SU-DHL-6 (cell line): ENCODE data around the gene KPRP.

Experiments
- H2AFZ ChIP-seq: fragments of 200-600 bp; sonication (generic); 2 replicates; pipeline ENCODE4 v1.6.1; 2014; ENCODE audit warnings: low read depth, mild to moderate bottlenecking, moderate library complexity, mixed read lengths, antibody characterized with exemption, low read length; ENCODE audit not compliant: severe bottlenecking
- H3F3A ChIP-seq: fragments of 200-600 bp; shearing (Covaris generic); 2 replicates; pipeline ENCODE4 v1.6.0; 2016; ENCODE audit warnings: antibody characterized with exemption, mild to moderate bottlenecking; ENCODE audit not compliant: insufficient read depth
- H3K27ac ChIP-seq: fragments of 200-600 bp; sonication (generic); 2 replicates; pipeline ENCODE4 v1.5.1; 2016; ENCODE audit warnings: low read depth, mild to moderate bottlenecking, low read length, moderate library complexity, mixed read lengths
- H3K27me3 ChIP-seq: fragments of 200-600 bp; sonication (generic), shearing (Covaris generic); 2 replicates; pipeline ENCODE4 v1.6.0; 2014; ENCODE audit warnings: mild to moderate bottlenecking, low read length
- H3K36me3 ChIP-seq: fragments of 200-600 bp; sonication (generic); 2 replicates; pipeline ENCODE4 v1.6.1; 2014; ENCODE audit warnings: mild to moderate bottlenecking, low read length, mixed read lengths
- H3K4me2 ChIP-seq: fragments of 300-600, 200-600 bp; shearing (Covaris generic), sonication (generic); 2 replicates; pipeline ENCODE4 v1.6.0; 2014; ENCODE audit warnings: low read length, low read depth, mild to moderate bottlenecking; ENCODE audit not compliant: poor library complexity, severe bottlenecking
- H3K4me3 ChIP-seq: fragments of 200-600 bp; sonication (generic); 2 replicates; pipeline ENCODE4 v1.5.1; 2014; ENCODE audit warnings: antibody characterized with exemption, low read length, mild to moderate bottlenecking, mixed read lengths; ENCODE audit not compliant: insufficient read depth, poor library complexity, severe bottlenecking
- H3K79me2 ChIP-seq: fragments of 200-600 bp; sonication (generic); 2 replicates; pipeline ENCODE4 v1.6.1; 2014; ENCODE audit warnings: mild to moderate bottlenecking, low read length, moderate library complexity; ENCODE audit not compliant: insufficient read depth
- H3K9ac ChIP-seq: fragments of 200-600 bp; sonication (generic); 2 replicates; pipeline ENCODE4 v1.7.0; 2014; ENCODE audit warnings: mild to moderate bottlenecking, low read length
- H3K9me2 ChIP-seq: fragments of 200-600 bp; sonication (generic); replicated peaks from 2 replicates; pipeline ENCODE4 v1.6.1; 2014; ENCODE audit warnings: low read length; ENCODE audit not compliant: insufficient read depth
- H3K9me3 ChIP-seq: fragments of 200-600 bp; sonication (generic); 2 replicates; pipeline ENCODE4 v1.6.1; 2014; ENCODE audit warnings: low read length, mixed read lengths; ENCODE audit not compliant: insufficient read depth
- H4K20me1 ChIP-seq: fragments of 200-600 bp; sonication (generic); 2 replicates; pipeline ENCODE4 v1.6.1; 2014; ENCODE audit warnings: low read depth, mild to moderate bottlenecking, antibody characterized with exemption, low read length, moderate library complexity, mixed read lengths
- EZH2phosphoT487 ChIP-seq: fragments of 200-600 bp; sonication (generic), shearing (Covaris generic); conservative IDR thresholded peaks from 2 replicates; pipeline ENCODE4 v1.6.1; 2018; ENCODE audit warnings: mild to moderate bottlenecking, antibody characterized with exemption, low read length, moderate library complexity, mixed read lengths
- TF ChIP-seq, protein P1 (sequence below): fragments of 200-600 bp; sonication (generic); IDR thresholded peaks from one replicate; pipeline ENCODE4 v1.5.1; 2017; ENCODE audit warnings: antibody characterized with exemption, mild to moderate bottlenecking, low read length, moderate library complexity; ENCODE audit not compliant: insufficient read depth, poor library complexity, severe bottlenecking

The KPRP gene

DNA sequence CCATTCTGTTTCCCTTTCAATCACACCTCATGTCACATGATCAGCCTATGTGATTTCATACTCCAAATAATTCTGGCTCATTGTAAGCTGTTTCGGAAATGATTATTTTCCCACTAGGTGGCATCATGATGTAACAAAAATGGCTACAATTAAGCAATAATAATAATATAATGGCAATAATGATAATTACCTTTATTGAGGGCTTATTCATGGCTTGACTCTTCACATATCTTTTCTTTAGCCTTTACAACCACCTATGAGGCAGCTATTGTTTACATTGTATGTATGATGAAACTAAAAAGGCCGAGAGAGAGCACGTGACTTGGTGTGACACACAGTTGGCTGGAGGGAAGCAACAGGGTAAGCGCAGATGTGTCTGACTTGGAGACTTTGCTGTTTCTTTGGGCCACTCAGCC lies 12.5 kb upstream of the KPRP start:
- Histone ChIP-seq H2AFZ (no peak overlapping the region), H4K20me1 (no peaks in the 10 kb centered on the region), H3K36me3 (no peaks in the 10 kb centered on the region), H3F3A (no peaks in the 10 kb centered on the region), H3K27me3 (no peaks in the 10 kb centered on the region), H3K9me2 (no peaks in the 10 kb centered on the region), H3K4me2 (no peak overlapping the region), H3K4me3 (no peak overlapping the region), H3K27ac (no peak overlapping the region), H3K9ac (no peak overlapping the region), H3K79me2 (no peaks in the 10 kb centered on the region), H3K9me3 (no peaks in the 10 kb centered on the region)
- no peak for TF ChIP-seq EZH2phosphoT487
- TF ChIP-seq, protein P1, sequence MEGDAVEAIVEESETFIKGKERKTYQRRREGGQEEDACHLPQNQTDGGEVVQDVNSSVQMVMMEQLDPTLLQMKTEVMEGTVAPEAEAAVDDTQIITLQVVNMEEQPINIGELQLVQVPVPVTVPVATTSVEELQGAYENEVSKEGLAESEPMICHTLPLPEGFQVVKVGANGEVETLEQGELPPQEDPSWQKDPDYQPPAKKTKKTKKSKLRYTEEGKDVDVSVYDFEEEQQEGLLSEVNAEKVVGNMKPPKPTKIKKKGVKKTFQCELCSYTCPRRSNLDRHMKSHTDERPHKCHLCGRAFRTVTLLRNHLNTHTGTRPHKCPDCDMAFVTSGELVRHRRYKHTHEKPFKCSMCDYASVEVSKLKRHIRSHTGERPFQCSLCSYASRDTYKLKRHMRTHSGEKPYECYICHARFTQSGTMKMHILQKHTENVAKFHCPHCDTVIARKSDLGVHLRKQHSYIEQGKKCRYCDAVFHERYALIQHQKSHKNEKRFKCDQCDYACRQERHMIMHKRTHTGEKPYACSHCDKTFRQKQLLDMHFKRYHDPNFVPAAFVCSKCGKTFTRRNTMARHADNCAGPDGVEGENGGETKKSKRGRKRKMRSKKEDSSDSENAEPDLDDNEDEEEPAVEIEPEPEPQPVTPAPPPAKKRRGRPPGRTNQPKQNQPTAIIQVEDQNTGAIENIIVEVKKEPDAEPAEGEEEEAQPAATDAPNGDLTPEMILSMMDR: peak; percentile 18

DNA sequence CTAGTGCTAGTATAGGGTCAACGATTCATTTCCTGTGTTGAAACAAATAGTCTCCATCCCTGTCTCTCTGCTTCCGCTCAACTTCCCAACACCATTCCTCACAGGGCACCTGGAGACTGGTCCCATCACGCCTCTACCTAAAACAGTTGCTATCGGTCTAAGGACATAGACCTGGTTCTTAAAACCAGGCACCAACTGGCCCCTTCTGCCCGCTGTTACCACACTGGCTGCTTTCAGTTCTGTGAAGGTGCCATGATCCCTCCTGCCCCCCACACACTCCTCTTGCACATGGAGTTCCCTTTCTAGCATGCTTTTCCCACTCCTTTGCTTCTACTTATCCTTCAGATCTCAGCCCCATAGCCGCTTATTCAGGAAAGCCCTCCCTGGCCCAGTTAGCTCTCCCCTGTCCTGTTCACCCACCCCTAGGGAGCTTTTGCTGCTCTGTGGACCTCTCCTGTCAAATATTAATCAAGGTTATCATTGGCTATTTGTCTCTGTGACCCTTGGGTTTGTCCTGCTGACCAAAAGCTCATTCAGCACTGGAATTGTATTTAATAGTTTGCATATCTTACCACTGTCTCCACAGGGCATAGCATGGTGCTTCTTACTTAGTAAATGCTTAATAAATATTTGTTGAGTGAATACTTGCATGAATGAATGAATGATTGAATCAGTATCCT lies 11.9 kb upstream of the KPRP start:
- H3K9ac ChIP-seq: no peak overlapping the region
- no peaks in the 10 kb centered on the region for H3K9me2 ChIP-seq
- no peak overlapping the region for H2AFZ ChIP-seq
- no peaks in the 10 kb centered on the region for H3K27me3 ChIP-seq
- H3K79me2 ChIP-seq: no peaks in the 10 kb centered on the region
- no peak for TF ChIP-seq EZH2phosphoT487
- TF ChIP-seq, protein P1: no peak
- no peak overlapping the region for H3K4me2 ChIP-seq
- no peaks in the 10 kb centered on the region for H3K9me3 ChIP-seq
- H4K20me1 ChIP-seq: no peaks in the 10 kb centered on the region
- H3F3A ChIP-seq: no peaks in the 10 kb centered on the region
- no peaks in the 10 kb centered on the region for H3K36me3 ChIP-seq
- H3K27ac ChIP-seq: no peak overlapping the region
- H3K4me3 ChIP-seq: no peak overlapping the region

DNA sequence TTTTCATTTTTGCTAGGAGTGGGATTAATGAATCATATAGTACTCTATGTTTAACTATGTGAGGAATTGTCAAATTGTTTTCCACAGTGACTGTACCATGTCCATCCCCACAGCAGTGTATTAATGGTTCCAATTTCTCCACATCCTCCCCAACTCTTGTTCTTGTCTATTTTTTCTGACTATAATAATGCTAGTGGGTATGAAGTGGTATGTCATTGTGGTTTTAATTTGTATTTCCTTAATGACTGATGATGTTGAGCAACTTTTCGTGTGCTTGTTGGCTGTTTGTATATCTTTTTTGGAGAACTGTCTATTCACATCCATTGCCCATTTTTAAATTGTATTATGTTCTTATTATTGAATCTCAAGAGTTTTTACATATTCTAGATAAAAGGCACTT lies 10.0 kb upstream of the KPRP start:
- Histone ChIP-seq H3K9me3 (no peaks in the 10 kb centered on the region), H3K27me3 (no peaks in the 10 kb centered on the region), H3F3A (no peaks in the 10 kb centered on the region), H3K9me2 (no peaks in the 10 kb centered on the region), H3K4me3 (no peak overlapping the region), H3K79me2 (no peaks in the 10 kb centered on the region), H3K9ac (no peak overlapping the region), H3K36me3 (no peaks in the 10 kb centered on the region), H4K20me1 (no peaks in the 10 kb centered on the region), H3K27ac (no peak overlapping the region), H2AFZ (no peak overlapping the region), H3K4me2 (no peak overlapping the region)
- TF ChIP-seq, protein P1: no peak
- no peak for TF ChIP-seq EZH2phosphoT487
